ENCODE results near the gene FZD7.

The FZD7 gene

GRCh38 chr2:202065876-202066275 lies 32.2 kb downstream of the FZD7 start:
- in situ Hi-C loops (cut with MboI; ENCODE audit: low sequenced_read_pairs), result no loop called here

GRCh38 chr2:202066875-202067274 lies 33.2 kb downstream of the FZD7 start:
- in situ Hi-C loops (cut with MboI; ENCODE audit: low sequenced_read_pairs), result no loop called here

GRCh38 chr2:202067589-202067988 lies 33.9 kb downstream of the FZD7 start:
- in situ Hi-C loops (cut with MboI; ENCODE audit: low sequenced_read_pairs), result no loop called here

GRCh38 chr2:202069170-202070067 lies 35.8 kb downstream of the FZD7 start:
- in situ Hi-C loops (cut with MboI; ENCODE audit: low sequenced_read_pairs), result no loop called here

- in situ Hi-C loops (cut with MboI; ENCODE audit: low sequenced_read_pairs), result no loop called here
Observed at GRCh38 chr2:202071107-202071506, 37.5 kb downstream of the FZD7 start.

GRCh38 chr2:202072226-202072625 lies 38.6 kb downstream of the FZD7 start:
- in situ Hi-C loops (cut with MboI; ENCODE audit: low sequenced_read_pairs), result no loop called here

GRCh38 chr2:202072737-202073401 lies 39.2 kb downstream of the FZD7 start, which contains the start of gene KIAA2012:
Gene KIAA2012 (plus strand): TSS chr2:202073255. CDS start chr2:202073628, 373 bp downstream.
- in situ Hi-C loops (cut with MboI; ENCODE audit: low sequenced_read_pairs), result no loop called here

- in situ Hi-C loops (cut with MboI; ENCODE audit: low sequenced_read_pairs), result no loop called here
Observed at GRCh38 chr2:202074324-202074723, 40.7 kb downstream of the FZD7 start.

GRCh38 chr2:202079310-202079709 lies 45.7 kb downstream of the FZD7 start:
- in situ Hi-C loops (cut with MboI; ENCODE audit: low sequenced_read_pairs), result no loop called here

- in situ Hi-C loops (cut with MboI; ENCODE audit: low sequenced_read_pairs), result no loop called here
Observed at GRCh38 chr2:202084265-202084664, 50.6 kb downstream of the FZD7 start.
